AG04449 (cell line): ENCODE data around the gene CLOCK.

ENCODE experiments used
- CTCF ChIA-PET: fragments of 350-600 bp; formaldehyde crosslinking; extraction: SDS; loops from one replicate; lab custom pipeline; 2021; ENCODE audit warnings: antibody characterized with exemption; lab: Yijun Ruan, JAX
- POLR2A ChIA-PET: fragments of 400-600, 350-600 bp; formaldehyde crosslinking; extraction: SDS; loops from one replicate; lab custom pipeline; 2020; ENCODE audit warnings: antibody characterized with exemption, inconsistent platforms; lab: Yijun Ruan, JAX
- DNase-seq: peaks from one replicate; pipeline ENCODE4 v3.0.0-alpha.2; 2010; ENCODE audit warnings: low read depth, low spot score
- H3K4me3 ChIP-seq: 2 replicates; pipeline ENCODE4 v1.5.1; 2011; ENCODE audit warnings: low read depth, mild to moderate bottlenecking, control low read depth, low read length
- TF ChIP-seq, protein P1 (sequence below): IDR thresholded peaks from one replicate; pipeline ENCODE4 v1.5.1; 2011; ENCODE audit warnings: mild to moderate bottlenecking, moderate library complexity, low read length, control low read depth, inconsistent platforms; ENCODE audit not compliant: insufficient read depth; ENCODE audit errors: missing control alignments

Gene CLOCK

GRCh38 chr4:55378617-55379467, 167.9 kb downstream of the CLOCK start:
- POLR2A ChIA-PET = no interaction called here
- no peak overlapping the region for H3K4me3 ChIP-seq
- TF ChIP-seq, protein P1, sequence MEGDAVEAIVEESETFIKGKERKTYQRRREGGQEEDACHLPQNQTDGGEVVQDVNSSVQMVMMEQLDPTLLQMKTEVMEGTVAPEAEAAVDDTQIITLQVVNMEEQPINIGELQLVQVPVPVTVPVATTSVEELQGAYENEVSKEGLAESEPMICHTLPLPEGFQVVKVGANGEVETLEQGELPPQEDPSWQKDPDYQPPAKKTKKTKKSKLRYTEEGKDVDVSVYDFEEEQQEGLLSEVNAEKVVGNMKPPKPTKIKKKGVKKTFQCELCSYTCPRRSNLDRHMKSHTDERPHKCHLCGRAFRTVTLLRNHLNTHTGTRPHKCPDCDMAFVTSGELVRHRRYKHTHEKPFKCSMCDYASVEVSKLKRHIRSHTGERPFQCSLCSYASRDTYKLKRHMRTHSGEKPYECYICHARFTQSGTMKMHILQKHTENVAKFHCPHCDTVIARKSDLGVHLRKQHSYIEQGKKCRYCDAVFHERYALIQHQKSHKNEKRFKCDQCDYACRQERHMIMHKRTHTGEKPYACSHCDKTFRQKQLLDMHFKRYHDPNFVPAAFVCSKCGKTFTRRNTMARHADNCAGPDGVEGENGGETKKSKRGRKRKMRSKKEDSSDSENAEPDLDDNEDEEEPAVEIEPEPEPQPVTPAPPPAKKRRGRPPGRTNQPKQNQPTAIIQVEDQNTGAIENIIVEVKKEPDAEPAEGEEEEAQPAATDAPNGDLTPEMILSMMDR = no peak
- CTCF ChIA-PET = no interaction called here
- DNase-seq = no peak
